ENCODE measurements around the gene NRARP.

Gene NRARP

DNA sequence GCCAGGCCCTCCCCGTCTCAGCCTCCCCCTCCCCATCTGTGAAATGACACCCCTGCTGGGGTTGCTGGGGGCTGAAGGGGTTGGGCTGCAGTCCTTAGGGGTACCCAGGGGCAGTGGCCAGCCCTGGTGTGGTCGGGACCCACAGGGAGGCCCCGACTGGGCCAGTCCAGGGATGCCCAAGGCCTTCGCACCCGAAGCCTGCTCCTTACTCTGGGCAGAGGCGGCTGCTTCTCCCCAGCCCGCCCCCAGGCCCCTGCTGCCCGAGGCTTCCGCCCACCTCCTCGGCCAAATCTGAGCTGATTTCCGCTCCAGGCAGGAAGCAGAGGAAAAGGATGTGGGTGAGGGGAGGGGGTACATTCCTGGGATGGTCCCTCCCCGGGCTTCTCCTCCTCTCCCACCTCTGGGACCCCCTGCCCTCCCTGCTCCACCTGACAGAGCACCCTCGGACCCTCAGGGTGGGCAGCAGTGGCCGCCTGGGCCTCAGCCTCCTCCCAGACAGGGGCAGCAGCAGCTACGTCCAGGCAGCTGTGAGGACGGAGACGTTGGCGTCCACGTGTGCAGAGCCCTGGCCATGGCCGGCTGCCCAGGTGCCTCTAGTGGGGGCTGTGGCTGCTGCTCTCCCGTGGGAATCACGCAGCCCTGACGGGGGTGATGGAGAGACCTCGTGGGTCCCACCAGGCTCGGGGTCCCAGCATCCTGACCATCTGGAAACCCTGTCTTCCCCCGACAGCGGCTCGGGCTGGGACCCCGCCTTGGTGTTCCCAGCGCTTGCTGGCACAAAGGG, 4.2 kb upstream of the NRARP start:
- ATAC-seq (ENCODE audit: low read depth) (no peak), DNase-seq (ENCODE audit: low spot score) (no peak)
- TF ChIP-seq, protein P1, sequence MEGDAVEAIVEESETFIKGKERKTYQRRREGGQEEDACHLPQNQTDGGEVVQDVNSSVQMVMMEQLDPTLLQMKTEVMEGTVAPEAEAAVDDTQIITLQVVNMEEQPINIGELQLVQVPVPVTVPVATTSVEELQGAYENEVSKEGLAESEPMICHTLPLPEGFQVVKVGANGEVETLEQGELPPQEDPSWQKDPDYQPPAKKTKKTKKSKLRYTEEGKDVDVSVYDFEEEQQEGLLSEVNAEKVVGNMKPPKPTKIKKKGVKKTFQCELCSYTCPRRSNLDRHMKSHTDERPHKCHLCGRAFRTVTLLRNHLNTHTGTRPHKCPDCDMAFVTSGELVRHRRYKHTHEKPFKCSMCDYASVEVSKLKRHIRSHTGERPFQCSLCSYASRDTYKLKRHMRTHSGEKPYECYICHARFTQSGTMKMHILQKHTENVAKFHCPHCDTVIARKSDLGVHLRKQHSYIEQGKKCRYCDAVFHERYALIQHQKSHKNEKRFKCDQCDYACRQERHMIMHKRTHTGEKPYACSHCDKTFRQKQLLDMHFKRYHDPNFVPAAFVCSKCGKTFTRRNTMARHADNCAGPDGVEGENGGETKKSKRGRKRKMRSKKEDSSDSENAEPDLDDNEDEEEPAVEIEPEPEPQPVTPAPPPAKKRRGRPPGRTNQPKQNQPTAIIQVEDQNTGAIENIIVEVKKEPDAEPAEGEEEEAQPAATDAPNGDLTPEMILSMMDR (IDR thresholded peaks at IDR 0.05; ENCODE audit: poor library complexity, severe bottlenecking): no peak
- Histone ChIP-seq H3K4me3 (ENCODE audit: severe bottlenecking) (no peak overlapping the region), H3K27ac (ENCODE audit: poor library complexity, severe bottlenecking) (no peak overlapping the region), H3K4me1 (ENCODE audit: insufficient read depth, poor library complexity, severe bottlenecking) (peaks cover 18% of the 10 kb centered on the region), H3K27me3 (ENCODE audit: insufficient read depth, poor library complexity, severe bottlenecking) (no peaks in the 10 kb centered on the region), H3K9me3 (ENCODE audit: severe bottlenecking) (no peaks in the 10 kb centered on the region), H3K36me3 (ENCODE audit: low read depth) (no peaks in the 10 kb centered on the region)

DNA sequence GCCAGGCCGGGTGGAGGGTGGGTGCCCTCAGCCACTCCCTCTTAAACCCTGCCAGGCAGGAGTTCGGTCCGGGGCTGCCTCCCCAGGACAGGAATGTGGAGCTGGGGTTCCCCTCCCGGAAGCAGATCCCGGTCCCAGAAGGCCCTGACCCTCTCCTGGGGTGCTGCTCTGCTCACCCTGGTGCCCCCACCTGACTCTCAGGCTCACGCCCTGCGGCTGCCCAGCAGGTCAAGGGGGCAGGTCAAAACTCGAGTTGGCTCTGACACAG, 3.7 kb upstream of the NRARP start:
- H3K36me3 ChIP-seq (ENCODE audit: low read depth): no peaks in the 10 kb centered on the region
- no peaks in the 10 kb centered on the region for H3K27me3 ChIP-seq (ENCODE audit: insufficient read depth, poor library complexity, severe bottlenecking)
- no peak overlapping the region for H3K4me3 ChIP-seq (ENCODE audit: severe bottlenecking)
- ATAC-seq (ENCODE audit: low read depth) (no peak), DNase-seq (ENCODE audit: low spot score) (no peak)
- H3K4me1 ChIP-seq (ENCODE audit: insufficient read depth, poor library complexity, severe bottlenecking): peaks cover 13% of the 10 kb centered on the region
- no peaks in the 10 kb centered on the region for H3K9me3 ChIP-seq (ENCODE audit: severe bottlenecking)
- no peak overlapping the region for H3K27ac ChIP-seq (ENCODE audit: poor library complexity, severe bottlenecking)
- TF ChIP-seq, protein P1 (IDR thresholded peaks at IDR 0.05; ENCODE audit: poor library complexity, severe bottlenecking): no peak

DNA sequence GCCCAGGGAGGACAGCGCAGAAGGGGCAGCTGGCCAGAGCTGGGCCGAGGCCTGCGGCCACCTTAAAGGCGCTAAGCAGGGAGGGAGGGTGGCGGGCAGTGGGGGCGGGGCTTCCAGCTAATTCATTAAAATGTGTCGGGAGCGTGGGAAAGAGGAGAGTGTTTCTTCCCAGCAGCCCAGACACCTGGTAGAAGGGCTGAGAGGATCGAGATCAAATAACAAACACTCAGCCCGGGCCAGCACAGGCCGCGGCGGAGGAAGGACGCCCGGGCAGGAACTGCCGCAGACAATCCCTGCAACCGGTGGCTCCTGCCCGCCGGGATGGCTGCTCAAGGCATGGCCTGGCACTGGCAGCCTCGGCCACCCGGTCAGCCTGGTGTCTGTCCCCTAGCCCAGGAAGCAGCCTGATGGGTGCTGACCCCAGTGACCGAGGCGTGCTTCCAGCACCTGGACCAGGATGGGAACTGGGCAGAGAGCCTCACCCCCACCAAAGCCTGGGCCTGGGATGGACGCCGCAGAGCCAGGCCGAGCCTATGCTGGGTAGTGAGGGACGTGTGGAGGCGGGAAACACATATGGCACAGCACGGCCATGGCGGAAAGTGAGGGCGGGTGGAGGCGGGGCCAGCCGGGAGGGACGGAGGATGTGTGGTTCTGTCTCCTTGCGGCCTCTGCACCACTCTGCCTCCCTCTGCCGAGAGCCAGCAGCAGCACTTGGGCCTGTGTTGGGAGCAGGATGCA, 3.2 kb upstream of the NRARP start:
- no peaks in the 10 kb centered on the region for H3K9me3 ChIP-seq (ENCODE audit: severe bottlenecking)
- no peak overlapping the region for H3K27ac ChIP-seq (ENCODE audit: poor library complexity, severe bottlenecking)
- H3K4me3 ChIP-seq (ENCODE audit: severe bottlenecking): no peak overlapping the region
- peaks cover 1% of the 10 kb centered on the region for H3K27me3 ChIP-seq (ENCODE audit: insufficient read depth, poor library complexity, severe bottlenecking)
- peaks cover 9% of the 10 kb centered on the region for H3K4me1 ChIP-seq (ENCODE audit: insufficient read depth, poor library complexity, severe bottlenecking)
- ATAC-seq (ENCODE audit: low read depth) (peak; percentile 20; the same call in 2 of the 3 replicates), DNase-seq (ENCODE audit: low spot score) (no peak)
- TF ChIP-seq, protein P1 (IDR thresholded peaks at IDR 0.05; ENCODE audit: poor library complexity, severe bottlenecking): no peak
- no peaks in the 10 kb centered on the region for H3K36me3 ChIP-seq (ENCODE audit: low read depth)

DNA sequence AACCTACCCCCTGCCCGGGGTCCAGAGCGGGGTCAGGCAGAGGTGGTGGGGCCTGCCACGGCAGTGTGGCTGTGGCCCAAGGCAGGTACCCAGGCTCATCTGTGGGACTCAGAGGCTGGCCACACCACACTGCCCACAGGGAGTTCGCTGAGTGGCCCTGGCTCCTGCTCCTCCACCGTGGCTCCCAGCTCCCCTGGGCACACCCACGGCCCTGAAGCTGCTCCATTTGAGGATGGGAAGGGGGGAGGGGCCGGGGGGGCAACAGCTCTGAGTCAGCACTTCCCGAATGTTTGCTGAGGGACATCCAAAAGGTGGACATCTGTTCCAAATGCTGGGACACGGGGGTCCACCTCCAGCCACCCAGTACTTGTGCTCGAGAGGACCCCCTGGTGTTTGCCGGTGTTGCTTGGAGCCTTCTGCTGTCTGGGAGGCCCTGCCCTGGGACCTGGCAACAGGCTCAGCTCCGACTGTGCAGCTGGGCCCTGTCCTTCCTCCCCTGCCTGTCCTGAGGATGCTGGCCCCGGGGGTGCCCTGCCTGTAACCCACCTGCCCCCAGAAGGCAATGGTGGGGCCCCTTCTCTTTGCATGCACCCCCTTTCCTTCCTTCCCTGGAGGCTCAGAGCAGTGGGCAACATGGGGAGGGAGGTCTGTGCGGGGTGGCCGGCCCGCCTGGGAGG, 2.5 kb upstream of the NRARP start:
- H3K9me3 ChIP-seq (ENCODE audit: severe bottlenecking): no peaks in the 10 kb centered on the region
- no peak overlapping the region for H3K27ac ChIP-seq (ENCODE audit: poor library complexity, severe bottlenecking)
- no peak overlapping the region for H3K4me3 ChIP-seq (ENCODE audit: severe bottlenecking)
- ATAC-seq (ENCODE audit: low read depth): no peak
- H3K4me1 ChIP-seq (ENCODE audit: insufficient read depth, poor library complexity, severe bottlenecking): peaks cover 14% of the 10 kb centered on the region
- no peaks in the 10 kb centered on the region for H3K36me3 ChIP-seq (ENCODE audit: low read depth)
- no peak for DNase-seq (ENCODE audit: low spot score)
- TF ChIP-seq, protein P1 (IDR thresholded peaks at IDR 0.05; ENCODE audit: poor library complexity, severe bottlenecking): no peak
- H3K27me3 ChIP-seq (ENCODE audit: insufficient read depth, poor library complexity, severe bottlenecking): peaks cover 4% of the 10 kb centered on the region

All from RWPE2 (cell line).